Heart left ventricle (tissue), 16 donors: Measurements from ENCODE around the gene ZNF207. TPM values are rescaled to one million over a fixed set of nuclear protein-coding genes. Genes with fewer than 3 reads are reported as not detected.

Source experiments
- ATAC-seq, 4 donors: fragments of 200-7000 bp; cut with Tn5 transposase; one replicate each; pipeline ENCODE4 v1.9.1; 2020 to 2022; ENCODE audit warnings: moderate library complexity in 4 of 4, mild to moderate bottlenecking in 3 of 4, moderate number of reproducible peaks in 1 of 4
- DNase-seq, 5 donors: peaks; one replicate each; pipeline ENCODE4 v3.0.0-alpha.2; 2020
- H3K27ac ChIP-seq, 12 donors: fragments of 200-600 bp; sonication (generic) in 4 of 12; one replicate each; pipeline versions ENCODE4 v1.5.0 to v1.8.0; 2016 to 2022; ENCODE audit warnings: mild to moderate bottlenecking in 2 of 12
- H3K27me3 ChIP-seq, 9 donors: fragments of 200-600 bp; sonication (generic) in 2 of 9; one replicate each; pipeline versions ENCODE4 v1.5.1 to v1.8.0; 2016 to 2022; ENCODE audit warnings: mild to moderate bottlenecking in 3 of 9
- H3K36me3 ChIP-seq, 9 donors: fragments of 200-600 bp; sonication (generic) in 2 of 9; one replicate each; pipeline versions ENCODE4 v1.5.0 to v1.8.0; 2018 to 2022; ENCODE audit warnings: mild to moderate bottlenecking in 2 of 9
- H3K4me1 ChIP-seq, 12 donors: fragments of 200-600 bp; sonication (generic) in 4 of 12; one replicate each; pipeline versions ENCODE4 v1.5.0 to v1.8.0; 2016 to 2022; ENCODE audit warnings: mild to moderate bottlenecking in 3 of 12
- H3K4me3 ChIP-seq, 12 donors: fragments of 200-600 bp; sonication (generic) in 4 of 12; one replicate each; pipeline versions ENCODE4 v1.5.0 to v1.8.0; 2017 to 2022; ENCODE audit warnings: mild to moderate bottlenecking in 9 of 12, moderate library complexity in 4 of 12
- H3K9me3 ChIP-seq, 12 donors: fragments of 200-600 bp; sonication (generic) in 4 of 12; one replicate each; pipeline versions ENCODE4 v1.5.0 to v1.8.0; 2016 to 2022; ENCODE audit warnings: mild to moderate bottlenecking in 1 of 12
- POLR2A ChIP-seq, 2 donors: fragments of 450-650 bp; IDR thresholded peaks; one replicate each; pipeline ENCODE4 v1.6.1; 2017; ENCODE audit warnings: antibody characterized with exemption in 2 of 2, mild to moderate bottlenecking in 2 of 2, moderate library complexity in 2 of 2
- WGBS, 4 donors: extraction: QIAGEN DNeasy Blood & Tissue Kit in 2 of 4; methylation state at CpG; one replicate each; pipeline versions ENCODE4 v1.1.5 to v1.1.7; 2013 to 2018; 5-methylcytosine and 5-hydroxymethylcytosine counted together
- intact Hi-C, 10 donors: fragments of 100-400 bp; cut with DNase I; formaldehyde crosslinking; loops; one replicate each; pipeline versions ENCODE4 v1.11.1 to v1.14.2; 2022
- polyA plus RNA-seq, 2 donors: library from polyadenylated mRNA; stranded (reverse); fragments of 200-250 nt; gene quantifications; one replicate each; pipeline ENCODE4 v1.2.3, GENCODE V29; 2013
- total RNA-seq, 9 donors: library from RNA; depleted of rRNA in 2 of 9; stranded (reverse); fragments of >200 nt in 2 of 9; fragmentation: NEBNext Ultra II Directional in 3 of 9; extraction: Animal tissue kit (Norgen Biotek cat#: 25700) in 3 of 9; gene quantifications; one replicate each; pipeline versions ENCODE4 v1.1.0 to v1.2.4, GENCODE V29; 2016 to 2023
- TF ChIP-seq, protein P1 (sequence below), 12 donors: fragments of 200-600 bp; sonication (generic) in 4 of 12; IDR thresholded peaks; one replicate each; pipeline versions ENCODE4 v1.5.0 to v1.8.0; 2018 to 2022; ENCODE audit warnings: antibody characterized with exemption in 12 of 12, mild to moderate bottlenecking in 5 of 12
- donor health status: ischemic (EF 13 %, LVEDD 7.1; RV severe dilation, severe dysfunction).
- donor health status: healthy with polysubstance abuse.
- donor health status: DM: no; HTN: yes; CAD: no.
- donor health status: DM: no; HTN: no; CAD: no.
- donor health status: ischemic (EF 25% LVEDD 6.9; RV normal size, moderate dysfunction).
- donor health status: ischemic (EF 25% LVEDD 5.7; RV mildly dilated, moderate dysfunction).
- donor health status: healthy.
- donor health status: DM: yes; HTN: yes; CAD: no.
- donor health status: ischemic (EF 35%, LVEDD 5.7; RV mildly dilated, moderate dysfunction).
- donor health status: nonischemic (EF 11% LVEDD 7.7; RV severe dilation, severe dysfunction).
- donor health status: DM: yes; HTN: yes; CAD: no.
- donor health status: PGD.
- donor health status: ischemic (EF 29% LVEDD 5.4; RV normal size, mild dysfunction).
- donor health status: nonischemic (EF 23%, LVEDD 6.1; RV moderate dilation, normal function).

ZNF207 gene
- total and polyA plus RNA-seq, 11 donors: 42.5 to 108 (median 72.1) TPM

GRCh38 chr17:32331243-32332040 is 18.5 kb upstream of the ZNF207 start:
- peaks cover 0 to 25% (median 0%) of the 10 kb centered on the region in 12 donors for H3K4me1 ChIP-seq
- no peak overlapping the region for H3K4me3 ChIP-seq
- H3K9me3 ChIP-seq: no peaks in the 10 kb centered on the region
- intact Hi-C loops: no loop called here
- WGBS, 4 donors: 86 to 95% (median 91%) methylated on average over 3 of the region's 3 CpGs
- TF ChIP-seq, protein P1, sequence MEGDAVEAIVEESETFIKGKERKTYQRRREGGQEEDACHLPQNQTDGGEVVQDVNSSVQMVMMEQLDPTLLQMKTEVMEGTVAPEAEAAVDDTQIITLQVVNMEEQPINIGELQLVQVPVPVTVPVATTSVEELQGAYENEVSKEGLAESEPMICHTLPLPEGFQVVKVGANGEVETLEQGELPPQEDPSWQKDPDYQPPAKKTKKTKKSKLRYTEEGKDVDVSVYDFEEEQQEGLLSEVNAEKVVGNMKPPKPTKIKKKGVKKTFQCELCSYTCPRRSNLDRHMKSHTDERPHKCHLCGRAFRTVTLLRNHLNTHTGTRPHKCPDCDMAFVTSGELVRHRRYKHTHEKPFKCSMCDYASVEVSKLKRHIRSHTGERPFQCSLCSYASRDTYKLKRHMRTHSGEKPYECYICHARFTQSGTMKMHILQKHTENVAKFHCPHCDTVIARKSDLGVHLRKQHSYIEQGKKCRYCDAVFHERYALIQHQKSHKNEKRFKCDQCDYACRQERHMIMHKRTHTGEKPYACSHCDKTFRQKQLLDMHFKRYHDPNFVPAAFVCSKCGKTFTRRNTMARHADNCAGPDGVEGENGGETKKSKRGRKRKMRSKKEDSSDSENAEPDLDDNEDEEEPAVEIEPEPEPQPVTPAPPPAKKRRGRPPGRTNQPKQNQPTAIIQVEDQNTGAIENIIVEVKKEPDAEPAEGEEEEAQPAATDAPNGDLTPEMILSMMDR (IDR thresholded peaks at IDR 0.05): no peak
- TF ChIP-seq POLR2A (IDR thresholded peaks at IDR 0.05): no peak
- H3K27ac ChIP-seq: peak overlapping the region in 1 of 12 donors; percentile 7
- ATAC-seq (no peak), DNase-seq (no peak)
- H3K36me3 ChIP-seq: peaks cover 0 to 72% (median 42%) of the 10 kb centered on the region in 9 donors
- H3K27me3 ChIP-seq: no peaks in the 10 kb centered on the region

DNA sequence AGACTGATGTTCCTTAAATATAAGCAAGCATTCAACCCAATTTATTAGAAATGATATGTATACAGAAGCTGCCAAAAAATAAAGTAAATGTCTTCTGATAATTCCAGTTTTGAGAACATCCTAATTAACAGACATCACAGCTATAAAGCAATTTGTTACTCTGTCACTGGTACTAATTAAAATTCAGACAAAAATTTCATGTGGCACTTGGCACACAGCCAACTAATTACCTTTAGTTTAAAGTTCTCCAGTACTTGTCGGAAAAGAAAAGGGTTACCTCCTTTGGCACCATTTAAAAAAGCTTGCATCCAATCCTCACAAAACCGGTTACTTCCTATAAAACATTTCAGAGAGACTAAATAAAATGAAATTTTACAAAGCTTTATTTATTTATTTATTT is 16.8 kb upstream of the ZNF207 start:
- Histone ChIP-seq H3K36me3 (peaks cover 0 to 89% (median 59%) of the 10 kb centered on the region in 9 donors), H3K4me3 (no peak overlapping the region), H3K4me1 (peaks cover 0 to 25% (median 0%) of the 10 kb centered on the region in 12 donors), H3K27ac (no peak overlapping the region), H3K27me3 (no peaks in the 10 kb centered on the region), H3K9me3 (no peaks in the 10 kb centered on the region)
- no peak for TF ChIP-seq POLR2A (IDR thresholded peaks at IDR 0.05)
- TF ChIP-seq, protein P1 (IDR thresholded peaks at IDR 0.05): no peak
- intact Hi-C loops: no loop called here
- 96% methylated on average over 2 of the region's 2 CpGs for WGBS, 4 donors
- DNase-seq: no peak
- ATAC-seq: no peak

GRCh38 chr17:32335046-32335445 is 14.9 kb upstream of the ZNF207 start:
- no peak for TF ChIP-seq POLR2A (IDR thresholded peaks at IDR 0.05)
- TF ChIP-seq, protein P1 (IDR thresholded peaks at IDR 0.05): no peak
- ATAC-seq (no peak), DNase-seq (no peak)
- H3K4me3 ChIP-seq: no peak overlapping the region
- H3K27me3 ChIP-seq: no peaks in the 10 kb centered on the region
- intact Hi-C loops: no loop called here
- H3K9me3 ChIP-seq: no peaks in the 10 kb centered on the region
- no peak overlapping the region for H3K27ac ChIP-seq
- H3K36me3 ChIP-seq: peaks cover 0 to 99% (median 76%) of the 10 kb centered on the region in 9 donors
- peaks cover 0 to 29% (median 0%) of the 10 kb centered on the region in 12 donors for H3K4me1 ChIP-seq

- no peak for ATAC-seq
- Histone ChIP-seq H3K36me3 (peaks cover 0 to 94% (median 76%) of the 10 kb centered on the region in 9 donors), H3K27ac (no peak overlapping the region), H3K4me3 (no peak overlapping the region), H3K9me3 (no peaks in the 10 kb centered on the region), H3K27me3 (no peaks in the 10 kb centered on the region), H3K4me1 (peaks cover 0 to 24% (median 0%) of the 10 kb centered on the region in 12 donors)
- WGBS, 4 donors: 75 to 80% (median 78%) methylated on average over 4 of the region's 4 CpGs
- DNase-seq: no peak
- intact Hi-C loops: no loop called here
- TF ChIP-seq, protein P1 (IDR thresholded peaks at IDR 0.05): no peak
- TF ChIP-seq POLR2A (IDR thresholded peaks at IDR 0.05): no peak
Measured at GRCh38 chr17:32335687-32336086, 14.3 kb upstream of the ZNF207 start.
